ENCODE results near the gene GCSAM. TPM values are rescaled to one million over a fixed set of nuclear protein-coding genes. Genes with fewer than 3 reads are reported as not detected.
"Not testable (repeated sequence)": the region's sequence is repeated elsewhere in the genome, so short reads cannot be mapped to it uniquely, and the experiment has no call there.

The GCSAM gene
- total RNA-seq, 2 donors from 2014 or later = 1.4 TPM; not detected in 1

DNA sequence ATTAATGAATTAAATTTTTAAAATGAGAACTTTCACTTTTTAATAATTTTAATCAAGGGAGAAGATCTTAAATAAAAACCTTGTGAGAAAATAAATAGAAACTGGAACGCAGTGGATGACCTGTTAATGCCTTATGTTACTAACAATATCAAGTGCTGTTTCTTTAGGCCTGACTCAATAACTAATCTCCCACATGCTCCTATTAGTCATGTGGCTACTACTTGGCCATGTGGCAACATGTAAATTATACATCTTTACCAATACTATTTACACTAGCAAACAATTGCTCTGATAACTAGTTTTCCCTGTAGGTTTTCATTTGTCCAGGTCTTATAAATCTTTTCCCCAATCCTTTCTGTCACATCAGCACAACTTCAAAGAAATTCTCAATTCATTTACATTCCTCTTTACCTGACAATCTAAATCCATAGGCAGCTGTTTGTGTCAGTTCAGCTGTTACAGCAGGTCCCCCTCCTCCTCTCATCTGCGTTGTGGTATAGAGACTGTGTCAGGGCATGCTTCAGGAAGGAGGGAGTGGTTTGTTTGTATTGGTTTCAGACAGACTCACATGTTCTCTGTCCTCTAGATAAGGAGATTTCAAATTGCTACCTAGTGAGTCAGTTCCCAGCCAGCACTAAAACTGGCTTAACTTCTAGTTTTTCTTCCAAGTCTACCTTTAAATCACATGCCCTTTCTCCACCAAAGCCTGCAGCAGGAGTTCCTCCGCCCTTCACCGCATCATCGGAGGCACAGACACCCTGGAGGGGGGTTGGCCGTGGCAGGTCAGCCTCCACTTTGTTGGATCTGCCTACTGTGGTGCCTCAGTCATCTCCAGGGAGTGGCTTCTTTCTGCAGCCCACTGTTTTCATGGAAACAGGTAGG lies 58.2 kb downstream of the GCSAM start:
- no peaks in the 10 kb centered on the region for H3K4me1 ChIP-seq (replicated peaks)
- H3K27me3 ChIP-seq (replicated peaks; ENCODE audit: insufficient read depth) = no peaks in the 10 kb centered on the region
- no peak overlapping the region for H3K4me3 ChIP-seq
- 30% methylated on average over 6 of the region's 6 CpGs for WGBS
- no peaks in the 10 kb centered on the region for H3K36me3 ChIP-seq
- TF ChIP-seq, protein P1, sequence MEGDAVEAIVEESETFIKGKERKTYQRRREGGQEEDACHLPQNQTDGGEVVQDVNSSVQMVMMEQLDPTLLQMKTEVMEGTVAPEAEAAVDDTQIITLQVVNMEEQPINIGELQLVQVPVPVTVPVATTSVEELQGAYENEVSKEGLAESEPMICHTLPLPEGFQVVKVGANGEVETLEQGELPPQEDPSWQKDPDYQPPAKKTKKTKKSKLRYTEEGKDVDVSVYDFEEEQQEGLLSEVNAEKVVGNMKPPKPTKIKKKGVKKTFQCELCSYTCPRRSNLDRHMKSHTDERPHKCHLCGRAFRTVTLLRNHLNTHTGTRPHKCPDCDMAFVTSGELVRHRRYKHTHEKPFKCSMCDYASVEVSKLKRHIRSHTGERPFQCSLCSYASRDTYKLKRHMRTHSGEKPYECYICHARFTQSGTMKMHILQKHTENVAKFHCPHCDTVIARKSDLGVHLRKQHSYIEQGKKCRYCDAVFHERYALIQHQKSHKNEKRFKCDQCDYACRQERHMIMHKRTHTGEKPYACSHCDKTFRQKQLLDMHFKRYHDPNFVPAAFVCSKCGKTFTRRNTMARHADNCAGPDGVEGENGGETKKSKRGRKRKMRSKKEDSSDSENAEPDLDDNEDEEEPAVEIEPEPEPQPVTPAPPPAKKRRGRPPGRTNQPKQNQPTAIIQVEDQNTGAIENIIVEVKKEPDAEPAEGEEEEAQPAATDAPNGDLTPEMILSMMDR (IDR thresholded peaks at IDR 0.05) = no peak
- TF ChIP-seq POLR2AphosphoS5 (IDR thresholded peaks at IDR 0.05) (peak; percentile 83), POLR2A (IDR thresholded peaks at IDR 0.05) (peak; percentile 45)
- intact Hi-C loops (cut with DNase I) = no loop called here
- no peaks in the 10 kb centered on the region for H3K9me3 ChIP-seq
- peak; percentile 58 for DNase-seq (ENCODE audit: low spot score)
- peak overlapping the region; percentile 42 to 55 for H3K27ac ChIP-seq

DNA sequence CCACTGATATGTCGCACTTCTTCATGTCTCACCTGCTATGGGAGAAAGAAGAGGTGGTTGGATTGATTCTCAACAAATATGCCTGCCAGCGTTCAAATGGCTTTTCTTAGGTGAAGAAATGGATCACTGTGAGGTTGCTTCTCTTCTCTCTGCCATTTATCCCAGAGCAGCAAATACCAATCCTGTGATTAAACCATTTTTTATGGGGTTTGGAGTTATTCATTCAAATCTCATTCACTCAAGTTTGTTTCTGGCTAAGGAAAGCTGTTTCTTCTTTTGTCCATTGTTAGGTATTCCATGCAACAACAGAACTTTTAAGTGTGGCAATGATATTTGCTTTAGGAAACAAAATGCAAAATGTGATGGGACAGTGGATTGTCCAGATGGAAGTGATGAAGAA lies 59.0 kb downstream of the GCSAM start:
- intact Hi-C loops (cut with DNase I) = no loop called here
- no peaks in the 10 kb centered on the region for H3K36me3 ChIP-seq
- no peaks in the 10 kb centered on the region for H3K9me3 ChIP-seq
- no peak overlapping the region for H3K27ac ChIP-seq
- TF ChIP-seq, protein P1 (IDR thresholded peaks at IDR 0.05) = no peak
- TF ChIP-seq POLR2A (IDR thresholded peaks at IDR 0.05) (no peak), POLR2AphosphoS5 (IDR thresholded peaks at IDR 0.05) (no peak)
- 72% methylated on average over 2 of the region's 2 CpGs for WGBS
- no peak overlapping the region for H3K4me3 ChIP-seq
- DNase-seq (ENCODE audit: low spot score) = no peak
- no peaks in the 10 kb centered on the region for H3K27me3 ChIP-seq (replicated peaks; ENCODE audit: insufficient read depth)
- H3K4me1 ChIP-seq (replicated peaks) = no peaks in the 10 kb centered on the region

DNA sequence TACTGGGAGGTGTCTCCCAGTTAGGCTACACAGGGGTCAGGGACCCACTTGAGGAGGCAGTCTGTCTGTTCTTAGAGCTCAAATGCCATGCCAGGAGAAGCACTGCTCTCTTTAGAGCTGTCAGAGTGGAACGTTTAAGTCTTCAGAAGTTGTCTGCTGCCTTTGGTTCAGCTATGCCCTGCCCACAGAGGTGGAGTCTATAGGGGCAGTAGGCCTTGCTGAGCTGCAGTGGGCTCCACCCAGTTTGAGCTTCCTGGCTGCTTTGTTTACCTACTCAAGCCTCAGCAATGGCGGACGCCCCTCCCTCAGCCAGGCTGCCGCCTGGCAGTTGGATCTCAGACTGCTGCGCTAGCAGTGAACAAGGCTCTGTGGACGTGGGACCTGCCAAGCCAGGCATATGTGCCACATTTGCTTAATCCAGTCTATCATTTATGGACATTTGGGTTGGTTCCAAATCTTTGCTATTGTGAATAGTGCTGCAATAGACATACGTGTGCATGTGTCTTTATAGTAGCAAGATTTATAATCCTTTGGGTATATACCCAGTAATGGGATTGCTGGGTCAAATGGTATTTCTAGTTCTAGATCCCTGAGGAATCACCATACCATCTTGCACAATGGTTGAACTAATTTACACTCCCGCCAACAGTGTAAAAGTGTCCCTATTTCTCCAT lies 60.5 kb downstream of the GCSAM start:
- intact Hi-C loops (cut with DNase I); H3K27ac ChIP-seq; H3K4me3 ChIP-seq; H3K36me3 ChIP-seq; H3K9me3 ChIP-seq; DNase-seq (ENCODE audit: low spot score); H3K27me3 ChIP-seq (replicated peaks; ENCODE audit: insufficient read depth); H3K4me1 ChIP-seq (replicated peaks): not testable (repeated sequence)
- 58% methylated on average over 8 of the region's 8 CpGs for WGBS

MicroRNAs within 50 kb of the gene (microRNA counts, 767-probe panel; counts per million panel counts)
- microRNA hsa-miR-567 = 431 to 1,117 counts per million in 2 donors

Small RNA genes lying within 50 kb of the gene (microRNA-seq; reads per million reads assigned to microRNA genes)
- gene MIR567 = not detected

Small RNA genes lying within 50 kb of the gene (small RNA-seq; reads per million reads assigned to genes)
- gene MIR567 = 0 reads per million in 2 donors

Other genes with a start within 250 kb of the GCSAM start
- gene ABHD10, start 154.2 kb downstream of the GCSAM start, total RNA-seq = 10 to 100 TPM; 36.3 to 40.1 TPM
- 1 to 10 TPM in 1 of 2 donors, not detected in 1; 3.2 TPM for gene TAGLN3, start 134.3 kb downstream of the GCSAM start, total RNA-seq
- gene TMPRSS7, start 98.5 kb downstream of the GCSAM start, total RNA-seq = not detected
- gene C3orf52, start 46.9 kb downstream of the GCSAM start, total RNA-seq = 10 to 100 TPM in 1 of 2 donors, 1 to 10 TPM in 1; 8.6 to 11.0 TPM
- under 1 TPM in 1 of 2 donors, not detected in 1; 0.91 TPM for gene SLC9C1, start 161.0 kb upstream of the GCSAM start, total RNA-seq
- gene CD200, start 199.9 kb upstream of the GCSAM start, total RNA-seq = 1 to 10 TPM; 5.2 to 6.3 TPM